HG03045 (cell line): ENCODE results near the gene HTR3B.
"Not testable (repeated sequence)": the region's sequence is repeated elsewhere in the genome, so short reads cannot be mapped to it uniquely, and the experiment has no call there.

Experiments
- ATAC-seq: cut with Tn5 transposase; IDR thresholded peaks from one replicate; pipeline ENCODE4 v1.9.1; 2021; ENCODE audit warnings: mild to moderate bottlenecking, moderate library complexity; ENCODE audit not compliant: unreplicated experiment

The HTR3B gene

GRCh38 chr11:113937918-113938317 lies 33.3 kb downstream of the HTR3B start:
- ATAC-seq, result no peak

GRCh38 chr11:113942256-113942655 lies 37.7 kb downstream of the HTR3B start:
- ATAC-seq, result no peak

GRCh38 chr11:113946162-113946561 lies 41.6 kb downstream of the HTR3B start:
- not testable (repeated sequence) for ATAC-seq

- no peak for ATAC-seq
Observed at GRCh38 chr11:113947994-113948393, 43.4 kb downstream of the HTR3B start.

- no peak for ATAC-seq
Observed at GRCh38 chr11:113949891-113950290, 45.3 kb downstream of the HTR3B start.

GRCh38 chr11:113951537-113951936 lies 46.9 kb downstream of the HTR3B start:
- no peak for ATAC-seq

GRCh38 chr11:113952070-113952469 lies 47.5 kb downstream of the HTR3B start:
- no peak for ATAC-seq

GRCh38 chr11:113952588-113952987 lies 48.0 kb downstream of the HTR3B start:
- ATAC-seq, result no peak

GRCh38 chr11:113954235-113954634 lies 49.6 kb downstream of the HTR3B start:
- no peak for ATAC-seq

- ATAC-seq, result no peak
Observed at GRCh38 chr11:113956986-113957385, 52.4 kb downstream of the HTR3B start.

- no peak for ATAC-seq
Observed at GRCh38 chr11:113960702-113961330, 56.2 kb downstream of the HTR3B start.

- ATAC-seq, result no peak
Observed at GRCh38 chr11:113967361-113967760, 62.8 kb downstream of the HTR3B start.

GRCh38 chr11:113971506-113972195 lies 67.1 kb downstream of the HTR3B start:
- ATAC-seq, result no peak

- ATAC-seq, result no peak
Observed at GRCh38 chr11:113974741-113975470, 70.3 kb downstream of the HTR3B start, which contains the start of gene HTR3A. Gene HTR3A (plus strand): TSS chr11:113975108. CDS start chr11:113975326, 218 bp downstream.

GRCh38 chr11:113977071-113977490 lies 72.5 kb downstream of the HTR3B start:
- ATAC-seq, result no peak

- no peak for ATAC-seq
Observed at GRCh38 chr11:113977701-113978100, 73.1 kb downstream of the HTR3B start.

- ATAC-seq, result no peak
Observed at GRCh38 chr11:113979431-113979830, 74.8 kb downstream of the HTR3B start.

GRCh38 chr11:113980785-113981184 lies 76.2 kb downstream of the HTR3B start:
- no peak for ATAC-seq

GRCh38 chr11:113982306-113982705 lies 77.7 kb downstream of the HTR3B start:
- ATAC-seq, result no peak

- ATAC-seq, result no peak
Observed at GRCh38 chr11:113984781-113985180, 80.2 kb downstream of the HTR3B start.

GRCh38 chr11:113985906-113986305 lies 81.3 kb downstream of the HTR3B start:
- no peak for ATAC-seq
